ENCODE measurements around the gene ACTL10. TPM values are rescaled to one million over a fixed set of nuclear protein-coding genes. Genes with fewer than 3 reads are reported as not detected.

ACTL10 gene
- total RNA-seq, 1 donor from 2014 or later = 0.82 TPM

GRCh38 chr20:33675136-33675959 lies 8.6 kb downstream of the ACTL10 start:
- FAIRE-seq (no peak), DNase-seq (ENCODE audit: low spot score in 2 of 2) (no peak)

- DNase-seq (ENCODE audit: low spot score in 2 of 2) = no peak
- no peak for FAIRE-seq
Measured at GRCh38 chr20:33676121-33676520, 9.4 kb downstream of the ACTL10 start.

GRCh38 chr20:33676652-33677645 lies 10.2 kb downstream of the ACTL10 start:
- no peak for FAIRE-seq
- no peak for DNase-seq (ENCODE audit: low spot score in 2 of 2)

- FAIRE-seq (no peak), DNase-seq (ENCODE audit: low spot score in 2 of 2) (no peak)
Measured at GRCh38 chr20:33677991-33678702, 11.4 kb downstream of the ACTL10 start.

- DNase-seq (ENCODE audit: low spot score in 2 of 2) = no peak
- FAIRE-seq = no peak
Measured at GRCh38 chr20:33679758-33680485, 13.2 kb downstream of the ACTL10 start.

- DNase-seq (ENCODE audit: low spot score in 2 of 2) (no peak), FAIRE-seq (no peak)
Measured at GRCh38 chr20:33680686-33681085, 13.9 kb downstream of the ACTL10 start.

GRCh38 chr20:33681288-33681687 lies 14.5 kb downstream of the ACTL10 start:
- DNase-seq (ENCODE audit: low spot score in 2 of 2) (no peak), FAIRE-seq (no peak)

GRCh38 chr20:33681728-33682353 lies 15.1 kb downstream of the ACTL10 start:
- DNase-seq (ENCODE audit: low spot score in 2 of 2) (no peak), FAIRE-seq (no peak)

GRCh38 chr20:33684533-33685327 lies 18.0 kb downstream of the ACTL10 start:
- FAIRE-seq (no peak), DNase-seq (ENCODE audit: low spot score in 2 of 2) (peak in 1 of 2 donors; percentile 9)

- no peak for FAIRE-seq
Measured at GRCh38 chr20:33685328-33686099, 18.8 kb downstream of the ACTL10 start.

GRCh38 chr20:33686100-33686983 lies 19.6 kb downstream of the ACTL10 start, which contains the start of gene E2F1:
E2F1 (minus strand) TSS chr20:33686385; CDS start chr20:33686264, 121 bp downstream.
- no peak for FAIRE-seq

More at GRCh38 chr20:33685328-33686099, 18.8 kb downstream of the ACTL10 start:
- peak in 1 of 2 donors; percentile 6 for DNase-seq (ENCODE audit: low spot score in 2 of 2)

GRCh38 chr20:33686984-33687366 lies 20.2 kb downstream of the ACTL10 start:
- DNase-seq (ENCODE audit: low spot score in 2 of 2) (no peak), FAIRE-seq (no peak)

More at GRCh38 chr20:33686100-33686983, 19.6 kb downstream of the ACTL10 start, which contains the start of gene E2F1:
- peak; percentile 100 for DNase-seq (ENCODE audit: low spot score in 2 of 2)

- DNase-seq (ENCODE audit: low spot score in 2 of 2) = no peak
- FAIRE-seq = no peak
Measured at GRCh38 chr20:33687370-33687915, 20.7 kb downstream of the ACTL10 start.

- DNase-seq (ENCODE audit: low spot score in 2 of 2) (no peak), FAIRE-seq (no peak)
Measured at GRCh38 chr20:33687993-33688937, 21.5 kb downstream of the ACTL10 start.

- no peak for DNase-seq (ENCODE audit: low spot score in 2 of 2)
- FAIRE-seq = no peak
Measured at GRCh38 chr20:33688938-33689424, 22.2 kb downstream of the ACTL10 start.

All from frontal cortex (tissue), 4 donors.